ENCODE data around the gene ISM1.

ISM1 gene

DNA sequence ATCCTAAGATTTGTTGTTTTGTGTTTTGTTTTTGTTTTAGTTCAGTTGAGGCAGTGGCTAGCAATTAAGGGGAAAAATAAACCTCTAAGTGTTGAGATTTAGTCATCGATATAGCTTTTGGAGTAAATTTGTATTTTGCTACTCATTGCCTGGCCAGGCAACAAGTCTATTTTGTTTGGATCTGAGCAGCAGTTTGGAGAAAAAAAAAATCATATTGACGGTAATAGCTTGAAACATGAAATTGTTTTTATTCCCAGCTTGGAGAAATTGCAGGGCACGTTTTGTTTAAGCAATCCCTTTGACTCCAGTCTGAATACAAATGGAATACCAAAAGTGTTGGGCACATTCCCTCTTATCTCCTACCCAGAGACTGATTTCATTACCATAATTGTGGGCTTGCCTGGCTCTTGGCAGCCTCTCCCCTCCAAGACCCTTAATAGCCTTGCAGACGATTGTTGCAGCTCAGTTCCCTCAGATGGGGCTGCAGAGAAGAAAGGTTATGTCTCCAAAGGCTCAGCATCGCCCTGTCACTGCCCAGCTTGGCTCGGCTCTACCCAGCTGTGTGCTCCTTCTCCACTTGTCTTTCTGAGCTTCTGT lies 56.0 kb downstream of the ISM1 start:
- FAIRE-seq: no peak
- DNase-seq (ENCODE audit: insufficient read length): no peak
- TF ChIP-seq POLR2AphosphoS5 (IDR thresholded peaks at IDR 0.05; ENCODE audit: low read depth, low read length) (no peak), TAF1 (IDR thresholded peaks at IDR 0.05; ENCODE audit: borderline replicate concordance, low read depth, low read length) (no peak), POLR2A (IDR thresholded peaks at IDR 0.05; ENCODE audit: low read depth, low read length) (no peak)

DNA sequence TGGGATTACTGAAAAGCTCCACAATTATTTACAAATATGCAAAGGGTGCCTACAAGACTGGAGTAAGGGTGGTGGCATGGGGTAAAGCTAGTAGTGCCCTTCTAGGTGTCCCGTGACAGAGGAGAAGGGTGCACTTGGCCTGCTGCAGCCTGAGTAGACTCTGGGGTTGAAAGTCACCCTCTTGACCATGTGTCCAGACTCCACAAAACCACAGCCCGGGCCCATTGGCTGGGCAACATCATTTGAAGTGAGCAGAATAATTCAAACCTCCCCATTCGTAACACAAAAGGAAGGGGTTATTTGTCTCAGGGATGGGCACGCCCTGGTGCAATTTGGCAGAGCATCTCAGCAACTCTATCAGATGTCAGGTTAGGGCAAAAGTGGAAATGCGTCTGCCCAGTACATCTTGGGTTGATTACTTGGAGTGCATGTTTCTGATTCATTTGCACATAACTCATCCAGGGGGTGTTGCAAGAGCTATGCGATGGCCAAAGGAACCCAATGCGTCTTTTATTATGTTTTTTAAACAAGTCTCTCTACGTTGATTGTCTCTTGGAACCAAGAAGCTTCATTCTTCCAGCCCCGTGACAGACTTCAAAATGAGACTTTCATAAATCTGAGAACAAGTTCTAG lies 56.7 kb downstream of the ISM1 start:
- DNase-seq (ENCODE audit: insufficient read length) (no peak), FAIRE-seq (no peak)
- no peak for TF ChIP-seq POLR2A (IDR thresholded peaks at IDR 0.05; ENCODE audit: low read depth, low read length)
- no peak for TF ChIP-seq POLR2AphosphoS5 (IDR thresholded peaks at IDR 0.05; ENCODE audit: low read depth, low read length)
- no peak for TF ChIP-seq TAF1 (IDR thresholded peaks at IDR 0.05; ENCODE audit: borderline replicate concordance, low read depth, low read length)

DNA sequence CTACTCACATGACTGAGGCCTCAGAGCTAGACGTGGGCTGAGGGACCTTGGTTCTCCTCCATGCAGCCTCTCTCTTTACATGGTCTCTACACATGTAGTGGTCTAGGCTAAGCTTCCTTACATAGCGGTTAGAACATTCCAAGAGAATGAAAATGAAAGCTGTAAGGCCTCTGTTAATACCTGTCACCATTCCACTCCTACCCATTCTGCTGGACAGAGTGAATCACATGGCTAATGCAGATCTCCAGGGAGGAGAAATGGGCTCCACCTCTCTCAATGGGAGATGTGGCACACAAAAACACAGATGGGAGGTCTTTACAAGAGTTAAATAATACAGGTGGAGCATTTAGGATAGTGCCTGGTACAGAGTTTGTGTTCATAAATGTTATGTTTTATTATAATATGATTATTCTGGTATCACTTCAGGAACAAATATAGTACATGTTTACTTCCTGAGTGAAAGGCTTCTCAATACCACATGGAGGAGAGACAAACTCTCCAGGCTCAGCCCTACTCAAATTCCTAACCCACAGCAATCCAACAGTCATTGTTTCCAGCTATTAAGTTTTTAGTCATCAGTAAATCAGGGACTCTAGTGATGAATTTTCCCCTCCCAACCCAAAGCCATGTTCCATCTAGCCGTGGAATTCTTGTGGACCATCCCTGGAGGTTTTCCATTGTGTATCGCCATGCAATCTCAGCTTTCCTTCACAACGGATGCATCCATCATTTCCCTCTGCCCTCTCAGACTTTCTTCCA lies 57.9 kb downstream of the ISM1 start:
- TF ChIP-seq POLR2AphosphoS5 (IDR thresholded peaks at IDR 0.05; ENCODE audit: low read depth, low read length) (no peak), POLR2A (IDR thresholded peaks at IDR 0.05; ENCODE audit: low read depth, low read length) (no peak), TAF1 (IDR thresholded peaks at IDR 0.05; ENCODE audit: borderline replicate concordance, low read depth, low read length) (no peak)
- FAIRE-seq: no peak
- no peak for DNase-seq (ENCODE audit: insufficient read length)

- DNase-seq (ENCODE audit: insufficient read length) (no peak), FAIRE-seq (no peak)
- TF ChIP-seq POLR2A (IDR thresholded peaks at IDR 0.05; ENCODE audit: low read depth, low read length) (no peak), TAF1 (IDR thresholded peaks at IDR 0.05; ENCODE audit: borderline replicate concordance, low read depth, low read length) (no peak), POLR2AphosphoS5 (IDR thresholded peaks at IDR 0.05; ENCODE audit: low read depth, low read length) (no peak)
Measured at GRCh38 chr20:13280609-13281324, 59.7 kb downstream of the ISM1 start.

- DNase-seq (ENCODE audit: insufficient read length) (no peak), FAIRE-seq (no peak)
- TF ChIP-seq POLR2A (IDR thresholded peaks at IDR 0.05; ENCODE audit: low read depth, low read length): no peak
- TF ChIP-seq TAF1 (IDR thresholded peaks at IDR 0.05; ENCODE audit: borderline replicate concordance, low read depth, low read length): no peak
- TF ChIP-seq POLR2AphosphoS5 (IDR thresholded peaks at IDR 0.05; ENCODE audit: low read depth, low read length): no peak
Measured at GRCh38 chr20:13283869-13284829, 63.1 kb downstream of the ISM1 start.

GRCh38 chr20:13284830-13285229 lies 63.8 kb downstream of the ISM1 start:
- FAIRE-seq (no peak), DNase-seq (ENCODE audit: insufficient read length) (no peak)
- no peak for TF ChIP-seq POLR2A (IDR thresholded peaks at IDR 0.05; ENCODE audit: low read depth, low read length)
- no peak for TF ChIP-seq POLR2AphosphoS5 (IDR thresholded peaks at IDR 0.05; ENCODE audit: low read depth, low read length)
- TF ChIP-seq TAF1 (IDR thresholded peaks at IDR 0.05; ENCODE audit: borderline replicate concordance, low read depth, low read length): no peak

DNA sequence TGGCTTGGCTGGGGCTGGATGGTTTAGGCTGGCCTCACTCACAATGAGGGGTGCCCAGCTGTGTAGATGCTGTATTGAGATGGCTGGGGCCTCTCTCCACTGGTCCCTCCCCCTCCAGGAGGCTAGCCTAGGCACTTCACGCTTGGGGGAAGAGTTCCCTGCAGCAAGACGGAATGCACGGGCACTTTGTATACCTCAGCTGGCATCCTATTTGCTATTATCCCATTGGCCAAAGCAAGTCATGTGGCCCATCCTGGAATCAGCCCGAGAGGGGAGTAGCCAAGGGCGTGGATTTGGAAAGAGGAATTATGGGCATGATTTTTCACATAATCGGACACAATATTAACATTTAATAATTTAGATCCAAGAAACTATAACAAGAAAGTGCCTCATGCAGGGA lies 64.3 kb downstream of the ISM1 start:
- FAIRE-seq (no peak), DNase-seq (ENCODE audit: insufficient read length) (no peak)
- no peak for TF ChIP-seq TAF1 (IDR thresholded peaks at IDR 0.05; ENCODE audit: borderline replicate concordance, low read depth, low read length)
- TF ChIP-seq POLR2A (IDR thresholded peaks at IDR 0.05; ENCODE audit: low read depth, low read length): no peak
- TF ChIP-seq POLR2AphosphoS5 (IDR thresholded peaks at IDR 0.05; ENCODE audit: low read depth, low read length): no peak

DNA sequence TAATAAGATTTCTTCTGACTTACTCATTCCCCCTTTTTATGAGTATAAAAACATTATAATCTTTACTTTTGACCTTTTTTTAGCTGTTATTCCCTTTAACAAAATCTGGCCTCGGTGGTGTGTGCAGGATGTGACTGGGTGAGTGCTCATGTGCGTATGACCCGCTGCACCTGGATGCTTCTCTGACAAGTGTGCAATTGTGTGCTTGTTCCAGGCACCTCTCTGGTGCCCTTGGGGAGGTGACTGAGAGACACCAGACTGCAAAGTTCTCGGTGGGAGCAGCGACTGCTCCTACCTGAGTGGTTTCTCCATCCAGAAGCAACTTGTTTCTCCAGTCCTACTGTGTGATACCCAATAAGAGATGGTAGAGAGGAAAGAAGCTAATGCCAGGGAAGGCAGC lies 65.0 kb downstream of the ISM1 start:
- FAIRE-seq (no peak), DNase-seq (ENCODE audit: insufficient read length) (no peak)
- TF ChIP-seq POLR2A (IDR thresholded peaks at IDR 0.05; ENCODE audit: low read depth, low read length): no peak
- no peak for TF ChIP-seq POLR2AphosphoS5 (IDR thresholded peaks at IDR 0.05; ENCODE audit: low read depth, low read length)
- TF ChIP-seq TAF1 (IDR thresholded peaks at IDR 0.05; ENCODE audit: borderline replicate concordance, low read depth, low read length): no peak

- no peak for TF ChIP-seq POLR2AphosphoS5 (IDR thresholded peaks at IDR 0.05; ENCODE audit: low read depth, low read length)
- no peak for TF ChIP-seq TAF1 (IDR thresholded peaks at IDR 0.05; ENCODE audit: borderline replicate concordance, low read depth, low read length)
- TF ChIP-seq POLR2A (IDR thresholded peaks at IDR 0.05; ENCODE audit: low read depth, low read length): no peak
- DNase-seq (ENCODE audit: insufficient read length) (no peak), FAIRE-seq (no peak)
Measured at GRCh38 chr20:13286607-13287006, 65.5 kb downstream of the ISM1 start.

GRCh38 chr20:13288357-13288756 lies 67.3 kb downstream of the ISM1 start:
- TF ChIP-seq POLR2AphosphoS5 (IDR thresholded peaks at IDR 0.05; ENCODE audit: low read depth, low read length): no peak
- TF ChIP-seq POLR2A (IDR thresholded peaks at IDR 0.05; ENCODE audit: low read depth, low read length): no peak
- TF ChIP-seq TAF1 (IDR thresholded peaks at IDR 0.05; ENCODE audit: borderline replicate concordance, low read depth, low read length): no peak
- FAIRE-seq (no peak), DNase-seq (ENCODE audit: insufficient read length) (no peak)

Data from GM12892 (cell line).